ENCODE measurements around the gene TBCD.

TBCD gene

GRCh38 chr17:82814834-82815233, 63.0 kb downstream of the TBCD start:
- no peak overlapping the region for H2BK120ac ChIP-seq (ENCODE audit: low read depth, low read length)
- WGBS, 2 donors (ENCODE audit: extremely low coverage in 2 of 2, insufficient read length in 2 of 2, insufficient replicate concordance in 1 of 2): no CpG with 5 or more reads among the region's 20 CpGs
- no peak overlapping the region for H2BK15ac ChIP-seq (ENCODE audit: low read length)
- no peak overlapping the region for H3K4me3 ChIP-seq (ENCODE audit: low read length in 2 of 2)
- H2AK5ac ChIP-seq (ENCODE audit: low read depth, low read length): no peak overlapping the region
- no peak overlapping the region for H3K27ac ChIP-seq (replicated peaks; ENCODE audit: low read length)
- H2AFZ ChIP-seq (ENCODE audit: low read length): no peak overlapping the region
- no peak overlapping the region for H3K14ac ChIP-seq (ENCODE audit: low read length)
- H3K4me1 ChIP-seq (ENCODE audit: control insufficient read depth in 2 of 2, insufficient read depth in 1 of 2, low read depth in 1 of 2, low read length in 2 of 2): no peaks in the 10 kb centered on the region
- H3K27me3 ChIP-seq (ENCODE audit: control insufficient read depth in 3 of 3, insufficient read depth in 3 of 3, low read depth in 1 of 3, low read length in 3 of 3): no peaks in the 10 kb centered on the region
- no peak overlapping the region for H3K9ac ChIP-seq (ENCODE audit: low read depth, low read length, poor library complexity)
- H3K23ac ChIP-seq (ENCODE audit: low read depth, low read length, poor library complexity): no peak overlapping the region
- H2BK12ac ChIP-seq (ENCODE audit: low read length): no peak overlapping the region
- no peak overlapping the region for H3K4ac ChIP-seq (ENCODE audit: low read length)
- peak overlapping the region; percentile 31 for H3K18ac ChIP-seq (ENCODE audit: low read length)
- no peak overlapping the region for H4K91ac ChIP-seq (ENCODE audit: low read depth, low read length, poor library complexity)
- H2BK5ac ChIP-seq (ENCODE audit: low read length): peak overlapping the region; percentile 3
- H4K8ac ChIP-seq (ENCODE audit: low read depth, low read length): no peak overlapping the region
- H3K9me3 ChIP-seq (replicated peaks in 1 of 2; ENCODE audit: control insufficient read depth in 2 of 2, insufficient read depth in 1 of 2, low read depth in 1 of 2, low read length in 2 of 2): peaks cover 15 to 17% of the 10 kb centered on the region in 2 donors
- peaks cover 50 to 98% of the 10 kb centered on the region in 2 donors for H3K36me3 ChIP-seq (replicated peaks in 1 of 2; ENCODE audit: control insufficient read depth in 2 of 2, insufficient read depth in 2 of 2, low read length in 2 of 2)
- H3K79me1 ChIP-seq (ENCODE audit: low read depth, low read length): peaks cover 2% of the 10 kb centered on the region
- DNase-seq (ENCODE audit: low spot score): no peak
- H3K4me2 ChIP-seq (ENCODE audit: insufficient read depth, low read length, poor library complexity, severe bottlenecking): no peak overlapping the region

- Histone ChIP-seq H3K4me3 (ENCODE audit: low read length in 2 of 2) (no peak overlapping the region), H2BK120ac (ENCODE audit: low read depth, low read length) (no peak overlapping the region), H3K4ac (ENCODE audit: low read length) (no peak overlapping the region), H2BK15ac (ENCODE audit: low read length) (no peak overlapping the region), H3K9me3 (replicated peaks in 1 of 2; ENCODE audit: control insufficient read depth in 2 of 2, insufficient read depth in 1 of 2, low read depth in 1 of 2, low read length in 2 of 2) (peaks cover 17 to 18% of the 10 kb centered on the region in 2 donors), H3K36me3 (replicated peaks in 1 of 2; ENCODE audit: control insufficient read depth in 2 of 2, insufficient read depth in 2 of 2, low read length in 2 of 2) (peaks cover 48 to 96% of the 10 kb centered on the region in 2 donors), H2BK12ac (ENCODE audit: low read length) (no peak overlapping the region), H2BK5ac (ENCODE audit: low read length) (no peak overlapping the region), H3K4me1 (ENCODE audit: control insufficient read depth in 2 of 2, insufficient read depth in 1 of 2, low read depth in 1 of 2, low read length in 2 of 2) (no peaks in the 10 kb centered on the region), H3K23ac (ENCODE audit: low read depth, low read length, poor library complexity) (peak overlapping the region; percentile 14), H3K27ac (replicated peaks; ENCODE audit: low read length) (no peak overlapping the region), H3K14ac (ENCODE audit: low read length) (peak overlapping the region; percentile 58), H2AFZ (ENCODE audit: low read length) (no peak overlapping the region), H2AK5ac (ENCODE audit: low read depth, low read length) (no peak overlapping the region), H3K9ac (ENCODE audit: low read depth, low read length, poor library complexity) (no peak overlapping the region), H3K18ac (ENCODE audit: low read length) (peak overlapping the region; percentile 9), H3K4me2 (ENCODE audit: insufficient read depth, low read length, poor library complexity, severe bottlenecking) (peak overlapping the region; percentile 4), H4K8ac (ENCODE audit: low read depth, low read length) (no peak overlapping the region), H3K27me3 (ENCODE audit: control insufficient read depth in 3 of 3, insufficient read depth in 3 of 3, low read depth in 1 of 3, low read length in 3 of 3) (no peaks in the 10 kb centered on the region), H4K91ac (ENCODE audit: low read depth, low read length, poor library complexity) (no peak overlapping the region), H3K79me1 (ENCODE audit: low read depth, low read length) (peaks cover 2% of the 10 kb centered on the region)
- WGBS, 2 donors (ENCODE audit: extremely low coverage in 2 of 2, insufficient read length in 2 of 2, insufficient replicate concordance in 1 of 2): no CpG with 5 or more reads among the region's 5 CpGs
- no peak for DNase-seq (ENCODE audit: low spot score)
These were observed 63.5 kb downstream of the TBCD start for GRCh38 chr17:82815354-82815753.

DNA sequence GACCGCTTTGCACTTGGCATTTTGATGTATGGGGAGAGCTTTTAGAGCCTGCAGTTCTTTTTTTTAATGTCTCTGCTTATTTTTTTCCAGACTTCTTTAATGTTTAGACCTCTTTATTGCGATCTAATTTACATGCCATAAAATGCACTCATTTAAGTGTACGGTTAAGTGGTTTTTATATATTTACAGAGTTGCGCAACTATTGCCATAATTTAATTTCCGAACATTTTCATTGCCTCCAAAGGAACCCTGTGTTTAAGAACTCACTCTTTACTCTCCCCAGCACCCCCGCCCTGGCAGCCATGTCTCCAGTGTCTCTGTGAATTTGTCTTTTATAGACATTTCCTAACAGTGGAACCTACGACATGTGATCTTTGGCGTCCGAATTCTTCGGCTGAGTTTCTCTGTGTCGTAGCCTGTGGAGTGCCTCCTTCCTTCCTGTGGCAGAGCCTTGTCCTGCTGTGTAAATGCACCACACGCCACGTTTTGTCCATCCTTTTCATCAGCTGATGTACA, 64.0 kb downstream of the TBCD start:
- H3K9me3 ChIP-seq (replicated peaks in 1 of 2; ENCODE audit: control insufficient read depth in 2 of 2, insufficient read depth in 1 of 2, low read depth in 1 of 2, low read length in 2 of 2): peaks cover 19 to 23% of the 10 kb centered on the region in 2 donors
- H2AFZ ChIP-seq (ENCODE audit: low read length): no peak overlapping the region
- no peak overlapping the region for H3K18ac ChIP-seq (ENCODE audit: low read length)
- peaks cover 2% of the 10 kb centered on the region for H3K79me1 ChIP-seq (ENCODE audit: low read depth, low read length)
- H2AK5ac ChIP-seq (ENCODE audit: low read depth, low read length): no peak overlapping the region
- no peaks in the 10 kb centered on the region for H3K4me1 ChIP-seq (ENCODE audit: control insufficient read depth in 2 of 2, insufficient read depth in 1 of 2, low read depth in 1 of 2, low read length in 2 of 2)
- no CpG with 5 or more reads among the region's 13 CpGs for WGBS, 2 donors (ENCODE audit: extremely low coverage in 2 of 2, insufficient read length in 2 of 2, insufficient replicate concordance in 1 of 2)
- H3K14ac ChIP-seq (ENCODE audit: low read length): no peak overlapping the region
- H3K27ac ChIP-seq (replicated peaks; ENCODE audit: low read length): no peak overlapping the region
- H2BK120ac ChIP-seq (ENCODE audit: low read depth, low read length): no peak overlapping the region
- H4K91ac ChIP-seq (ENCODE audit: low read depth, low read length, poor library complexity): no peak overlapping the region
- no peak overlapping the region for H4K8ac ChIP-seq (ENCODE audit: low read depth, low read length)
- no peak overlapping the region for H2BK12ac ChIP-seq (ENCODE audit: low read length)
- H2BK15ac ChIP-seq (ENCODE audit: low read length): no peak overlapping the region
- H3K27me3 ChIP-seq (ENCODE audit: control insufficient read depth in 3 of 3, insufficient read depth in 3 of 3, low read depth in 1 of 3, low read length in 3 of 3): no peaks in the 10 kb centered on the region
- H3K4ac ChIP-seq (ENCODE audit: low read length): no peak overlapping the region
- H3K4me3 ChIP-seq (ENCODE audit: low read length in 2 of 2): no peak overlapping the region
- H2BK5ac ChIP-seq (ENCODE audit: low read length): no peak overlapping the region
- no peak for DNase-seq (ENCODE audit: low spot score)
- H3K9ac ChIP-seq (ENCODE audit: low read depth, low read length, poor library complexity): no peak overlapping the region
- H3K4me2 ChIP-seq (ENCODE audit: insufficient read depth, low read length, poor library complexity, severe bottlenecking): no peak overlapping the region
- peaks cover 43 to 95% of the 10 kb centered on the region in 2 donors for H3K36me3 ChIP-seq (replicated peaks in 1 of 2; ENCODE audit: control insufficient read depth in 2 of 2, insufficient read depth in 2 of 2, low read length in 2 of 2)
- no peak overlapping the region for H3K23ac ChIP-seq (ENCODE audit: low read depth, low read length, poor library complexity)

GRCh38 chr17:82816358-82816757, 64.5 kb downstream of the TBCD start:
- Histone ChIP-seq H2AK5ac (ENCODE audit: low read depth, low read length) (no peak overlapping the region), H3K4me1 (ENCODE audit: control insufficient read depth in 2 of 2, insufficient read depth in 1 of 2, low read depth in 1 of 2, low read length in 2 of 2) (no peaks in the 10 kb centered on the region), H2AFZ (ENCODE audit: low read length) (no peak overlapping the region), H3K14ac (ENCODE audit: low read length) (no peak overlapping the region), H3K18ac (ENCODE audit: low read length) (no peak overlapping the region), H3K4me2 (ENCODE audit: insufficient read depth, low read length, poor library complexity, severe bottlenecking) (no peak overlapping the region), H4K8ac (ENCODE audit: low read depth, low read length) (no peak overlapping the region), H3K9me3 (replicated peaks in 1 of 2; ENCODE audit: control insufficient read depth in 2 of 2, insufficient read depth in 1 of 2, low read depth in 1 of 2, low read length in 2 of 2) (peaks cover 22 to 28% of the 10 kb centered on the region in 2 donors), H3K9ac (ENCODE audit: low read depth, low read length, poor library complexity) (no peak overlapping the region), H3K79me1 (ENCODE audit: low read depth, low read length) (peaks cover 2% of the 10 kb centered on the region), H3K27me3 (ENCODE audit: control insufficient read depth in 3 of 3, insufficient read depth in 3 of 3, low read depth in 1 of 3, low read length in 3 of 3) (no peaks in the 10 kb centered on the region), H2BK120ac (ENCODE audit: low read depth, low read length) (no peak overlapping the region), H2BK5ac (ENCODE audit: low read length) (no peak overlapping the region), H3K4me3 (ENCODE audit: low read length in 2 of 2) (no peak overlapping the region), H3K36me3 (replicated peaks in 1 of 2; ENCODE audit: control insufficient read depth in 2 of 2, insufficient read depth in 2 of 2, low read length in 2 of 2) (peaks cover 39 to 95% of the 10 kb centered on the region in 2 donors), H2BK15ac (ENCODE audit: low read length) (no peak overlapping the region), H3K27ac (replicated peaks; ENCODE audit: low read length) (no peak overlapping the region), H2BK12ac (ENCODE audit: low read length) (no peak overlapping the region), H3K23ac (ENCODE audit: low read depth, low read length, poor library complexity) (no peak overlapping the region), H3K4ac (ENCODE audit: low read length) (no peak overlapping the region), H4K91ac (ENCODE audit: low read depth, low read length, poor library complexity) (no peak overlapping the region)
- WGBS, 2 donors (ENCODE audit: extremely low coverage in 2 of 2, insufficient read length in 2 of 2, insufficient replicate concordance in 1 of 2): no CpG with 5 or more reads among the region's 7 CpGs
- no peak for DNase-seq (ENCODE audit: low spot score)
